HepG2 (cell line): ENCODE data around the gene RPL38. TPM values are rescaled to one million over a fixed set of nuclear protein-coding genes. Genes with fewer than 3 reads are reported as not detected.

ENCODE experiments used
- AHR ChIP-seq: IDR thresholded peaks from 2 replicates; pipeline ENCODE4 v1.6.1; 2018; ENCODE audit warnings: missing genetic modification reagents, missing compliant biosample characterization
- AKNA ChIP-seq: sonication (generic); formaldehyde crosslinking; IDR thresholded peaks from 2 replicates; pipeline ENCODE4 v1.4.0; 2020; ENCODE audit warnings: missing genetic modification reagents, borderline replicate concordance
- DNMT3B ChIP-seq: conservative IDR thresholded peaks from 2 replicates; pipeline ENCODE4 v1.6.1; 2016; ENCODE audit warnings: missing biosample characterization, control low read depth
- FIP1L1 ChIP-seq: fragments of 200-400 bp; formaldehyde crosslinking; IDR thresholded peaks from 2 replicates; pipeline ENCODE4 v1.6.1; 2018; ENCODE audit warnings: low read depth, mild to moderate bottlenecking, low read length, moderate library complexity, borderline replicate concordance; ENCODE audit not compliant: insufficient read depth
- HNF4G ChIP-seq, 2 experiments: sonication (generic) in 1 of 2; formaldehyde crosslinking in 1 of 2; IDR thresholded peaks; 2 replicates each; pipeline versions ENCODE4 v1.4.0 to v1.6.1; 2011 to 2020; ENCODE audit warnings: borderline replicate concordance in 2 of 2, low read depth in 2 of 2, mild to moderate bottlenecking in 2 of 2, low read length in 1 of 2, missing genetic modification reagents in 1 of 2, moderate library complexity in 1 of 2
- MED13 ChIP-seq: sonication (generic); formaldehyde crosslinking; IDR thresholded peaks from 2 replicates; pipeline ENCODE4 v1.5.0; 2020; ENCODE audit warnings: missing genetic modification reagents
- MLXIP ChIP-seq: sonication (generic); formaldehyde crosslinking; IDR thresholded peaks from 2 replicates; pipeline ENCODE4 v1.9.0; 2021; ENCODE audit warnings: missing genetic modification reagents, borderline replicate concordance
- NBN ChIP-seq: fragments of 450-650 bp; conservative IDR thresholded peaks from 2 replicates; pipeline ENCODE4 v1.6.1; 2017
- SOX13 ChIP-seq, 3 experiments: fragments of 450-650 bp in 1 of 3; sonication (generic) in 1 of 3; formaldehyde crosslinking in 1 of 3; IDR thresholded peaks in 2 of 3; conservative IDR thresholded peaks in 1 of 3; 2 replicates each; pipeline versions ENCODE4 v1.5.0 to v1.6.1; 2016 to 2020; ENCODE audit warnings: antibody characterized with exemption in 1 of 3, mild to moderate bottlenecking in 1 of 3, missing compliant biosample characterization in 1 of 3, missing genetic modification reagents in 1 of 3, moderate library complexity in 1 of 3
- SRSF9 ChIP-seq: fragments of 200-400 bp; formaldehyde crosslinking; IDR thresholded peaks from 2 replicates; pipeline ENCODE4 v1.6.1; 2018; ENCODE audit warnings: borderline replicate concordance, mild to moderate bottlenecking, low read depth, low read length; ENCODE audit not compliant: insufficient read depth, poor library complexity, severe bottlenecking
- ZHX1 ChIP-seq: sonication (generic); formaldehyde crosslinking; IDR thresholded peaks from 2 replicates; pipeline ENCODE4 v1.8.1; 2022; ENCODE audit warnings: low read depth, mild to moderate bottlenecking, missing genetic modification reagents
- ZNF256 ChIP-seq: sonication (generic); formaldehyde crosslinking; conservative IDR thresholded peaks from 2 replicates; pipeline ENCODE4 v1.4.0; 2020; ENCODE audit warnings: missing genetic modification reagents
- ZNF383 ChIP-seq: sonication (generic); formaldehyde crosslinking; IDR thresholded peaks from 2 replicates; pipeline ENCODE4 v1.4.0; 2020; ENCODE audit warnings: missing genetic modification reagents, mild to moderate bottlenecking, borderline replicate concordance
- ZNF557 ChIP-seq: sonication (generic); formaldehyde crosslinking; IDR thresholded peaks from 2 replicates; pipeline ENCODE4 v1.4.0; 2020; ENCODE audit warnings: missing genetic modification reagents
- ZNF773 ChIP-seq: sonication (generic); formaldehyde crosslinking; IDR thresholded peaks from 2 replicates; pipeline ENCODE4 v1.4.0; 2020; ENCODE audit warnings: missing genetic modification reagents, borderline replicate concordance
- ZNF782 ChIP-seq: sonication (generic); formaldehyde crosslinking; IDR thresholded peaks from 2 replicates; pipeline ENCODE4 v1.4.0; 2020; ENCODE audit warnings: missing genetic modification reagents, mild to moderate bottlenecking, borderline replicate concordance
- ZNF891 ChIP-seq: sonication (generic); formaldehyde crosslinking; IDR thresholded peaks from 2 replicates; pipeline ENCODE4 v1.5.0; 2020; ENCODE audit warnings: mild to moderate bottlenecking, missing genetic modification reagents
- polyA plus RNA-seq, 8 experiments: library from polyadenylated mRNA; depleted of rRNA in 3 of 8; stranded (reverse) in 7 of 8; unstranded in 1 of 8; fragments of >200 nt; fragmentation: Illumina TruSeq in 4 of 8; extraction: Trizol in 4 of 8; gene quantifications; 2 replicates each; pipeline versions ENCODE4 v1.2.1 to v1.2.3, GENCODE V29; 2011 to 2016; ENCODE audit warnings: low read depth in 4 of 8, missing spikeins in 1 of 8, mixed read lengths in 1 of 8; ENCODE audit not compliant: insufficient read depth in 1 of 8
- total RNA-seq, 5 experiments: library from RNA; depleted of rRNA; stranded (reverse); fragments of >200 nt; fragmentation: Illumina TruSeq; extraction: Trizol; gene quantifications; 2 replicates each; pipeline ENCODE4 v1.2.3, GENCODE V29; 2016; ENCODE audit warnings: low read depth in 1 of 5

The RPL38 gene
- total and polyA plus RNA-seq, 2 of the 13 experiments (the other 11 are each of a cell fraction or from before 2014, with no cell fraction given), result 2,370 to 2,372 TPM

- no peak for TF ChIP-seq FIP1L1
- TF ChIP-seq ZHX1, result 0 out of 2 replicates have a peak, but pooled peaks have one; percentile 28
- no peak for TF ChIP-seq SRSF9
- peak; percentile 82 for TF ChIP-seq ZNF256 (CRISPR knock-in tag)
- peak; percentile 69; the same call in 1 of the 2 replicates for TF ChIP-seq MED13 (CRISPR knock-in tag)
- no peak for TF ChIP-seq SOX13 (IDR thresholded peaks at IDR 0.05)
- peak in 1 of 2 experiments; percentile 30; a peak in 1 of 4 replicates for TF ChIP-seq SOX13 (CRISPR knock-in tag; conservative IDR thresholded peaks at IDR 0.05 in 1 of 2, IDR thresholded peaks at IDR 0.05 in 1 of 2)
- peak; percentile 79 for TF ChIP-seq DNMT3B (CRISPR knock-in tag)
- TF ChIP-seq NBN, result no peak
- peak; percentile 87; the same call in 1 of the 2 replicates for TF ChIP-seq ZNF773 (CRISPR knock-in tag)
- no peak for TF ChIP-seq ZNF782 (CRISPR knock-in tag)
- TF ChIP-seq MLXIP (CRISPR knock-in tag), result no peak
- 0 out of 2 replicates have a peak, but pooled peaks have one; percentile 58 for TF ChIP-seq ZNF557
- no peak for TF ChIP-seq HNF4G (IDR thresholded peaks at IDR 0.05; ENCODE audit: borderline replicate concordance, low read depth, low read length)
- TF ChIP-seq HNF4G (CRISPR knock-in tag; IDR thresholded peaks at IDR 0.05; ENCODE audit: borderline replicate concordance, low read depth), result 0 out of 2 replicates have a peak, but pooled peaks have one; percentile 33
- TF ChIP-seq AKNA (CRISPR knock-in tag), result peak; percentile 73; the same call in 1 of the 2 replicates
- 0 out of 2 replicates have a peak, but pooled peaks have one; percentile 16 for TF ChIP-seq ZNF891 (CRISPR knock-in tag)
- no peak for TF ChIP-seq ZNF383
- TF ChIP-seq AHR (CRISPR knock-in tag), result peak; percentile 67; the same call in 1 of the 2 replicates
These were observed 12.6 kb upstream of the RPL38 start (continued) for GRCh38 chr17:74190807-74191406.
